Occipital lobe (tissue), 3 donors: ENCODE results near the gene WIPF3. TPM values are rescaled to one million over a fixed set of nuclear protein-coding genes. Genes with fewer than 3 reads are reported as not detected.
"Not testable (repeated sequence)": the region's sequence is repeated elsewhere in the genome, so short reads cannot be mapped to it uniquely, and the experiment has no call there.

ENCODE experiments used
- DNase-seq: peaks from one replicate; lab custom pipeline; 2025; lab: John Stamatoyannopoulos, UW
- small RNA-seq: library from RNA; depleted of rRNA; stranded (forward); fragments of <200 nt; gene quantifications from one replicate; pipeline ENCODE3, GENCODE V24; 2014
- total RNA-seq: library from RNA; depleted of rRNA; stranded (reverse); fragments of >200 nt; gene quantifications from one replicate; pipeline ENCODE4 v1.2.3, GENCODE V29; 2014

WIPF3 gene
- total RNA-seq, 1 donor from 2014 or later, result 5.6 TPM

DNA sequence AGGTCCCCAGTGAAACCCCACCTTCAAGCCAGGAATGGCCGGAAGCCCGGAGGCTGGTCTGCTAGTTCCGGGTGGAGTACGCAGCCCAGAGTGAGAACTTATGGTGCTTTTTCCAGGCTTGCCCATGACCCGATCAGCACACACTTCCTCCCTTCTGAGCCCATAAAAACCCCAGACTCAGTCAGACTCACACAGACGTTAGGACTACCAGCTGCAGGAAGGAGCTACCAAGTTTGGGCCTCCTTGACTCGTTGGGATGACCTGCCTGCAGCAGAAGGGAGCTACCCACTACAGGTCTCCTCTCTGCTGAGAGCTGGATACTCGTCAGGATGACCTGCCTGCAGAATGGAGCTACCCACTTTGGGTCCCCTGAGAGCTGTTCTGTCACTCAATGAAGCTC lies 144.2 kb downstream of the WIPF3 start:
- DNase-seq, result no peak

DNA sequence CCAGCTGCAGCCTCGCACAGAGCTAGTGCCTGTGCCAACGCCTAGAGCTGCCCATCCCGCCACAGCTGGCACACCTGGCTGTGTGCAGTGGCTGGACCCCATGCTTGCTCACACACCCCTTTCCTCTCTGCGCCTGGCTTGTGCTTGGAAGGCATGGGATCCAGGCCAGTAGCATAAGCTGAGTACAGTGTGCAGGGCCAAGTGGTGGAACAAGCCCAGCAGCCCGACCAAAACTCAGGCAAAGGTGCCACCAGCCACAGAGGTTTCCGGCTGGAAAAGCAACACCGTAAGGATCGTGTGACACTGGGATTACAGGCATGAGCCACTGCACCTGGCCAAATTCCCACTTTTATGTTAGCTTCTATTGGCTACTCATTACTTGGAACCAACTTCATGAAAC lies 144.9 kb downstream of the WIPF3 start:
- no peak for DNase-seq

DNA sequence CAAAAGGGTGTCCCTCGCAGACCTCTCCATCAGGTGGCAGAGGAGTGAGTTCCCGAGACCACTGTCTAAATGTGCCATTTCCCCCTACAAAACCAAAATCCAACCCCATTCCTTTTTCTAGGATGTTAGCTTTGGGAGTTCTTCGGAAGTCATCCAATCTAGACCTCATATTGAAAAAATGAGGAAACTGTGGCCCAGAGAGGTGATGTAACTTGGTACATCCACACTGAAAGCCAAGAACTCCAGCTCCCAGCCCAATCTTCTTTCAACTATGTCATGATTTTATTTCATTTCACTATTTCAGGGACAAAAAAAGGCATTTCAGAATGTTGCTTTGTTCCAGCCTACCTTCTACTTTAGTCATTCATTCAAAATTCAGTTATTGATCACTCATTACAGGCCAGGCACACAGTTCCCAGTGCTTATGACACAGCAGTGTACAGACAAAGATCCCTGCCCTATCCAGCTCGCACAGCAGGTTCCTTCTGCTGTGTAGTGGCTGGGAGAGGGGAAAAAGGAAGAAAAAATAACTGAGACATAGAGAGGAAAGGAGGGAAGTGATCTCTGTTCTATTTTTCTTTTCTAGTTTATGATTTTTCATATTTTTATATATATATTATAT lies 147.5 kb downstream of the WIPF3 start:
- no peak for DNase-seq

DNA sequence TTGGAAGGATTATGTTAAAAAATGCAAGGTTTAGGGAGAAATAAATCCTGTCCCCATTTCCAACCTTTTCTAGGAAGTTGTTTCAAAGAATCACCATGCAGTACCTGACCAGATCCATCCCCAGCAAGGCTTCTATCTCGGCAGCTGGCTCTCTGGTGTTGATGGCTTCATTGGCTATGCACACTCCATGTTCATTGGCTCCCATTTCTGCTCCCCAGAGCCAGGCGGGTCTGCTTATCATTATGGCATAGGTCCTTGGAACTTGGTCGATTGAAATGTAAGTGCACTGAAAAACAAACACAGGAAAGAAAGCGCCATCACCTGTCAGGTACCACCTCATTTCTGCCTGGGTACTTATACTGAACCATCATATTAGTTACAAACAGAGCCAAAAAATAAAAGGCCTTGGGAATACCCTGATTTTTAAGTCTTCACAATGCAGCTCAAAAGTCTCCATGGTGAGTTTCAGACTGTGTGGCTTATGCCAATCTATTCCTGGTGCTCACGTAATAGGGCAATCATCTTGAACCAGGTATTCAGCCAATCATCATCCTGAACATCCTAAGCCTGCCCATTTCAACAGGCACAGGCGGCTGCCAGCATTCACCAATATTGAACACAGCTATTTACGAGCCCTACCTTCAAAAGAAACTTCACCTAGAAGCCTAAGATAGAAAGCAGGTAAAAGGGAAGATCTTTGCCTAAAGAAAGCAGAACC lies 148.9 kb downstream of the WIPF3 start:
- DNase-seq, result no peak

DNA sequence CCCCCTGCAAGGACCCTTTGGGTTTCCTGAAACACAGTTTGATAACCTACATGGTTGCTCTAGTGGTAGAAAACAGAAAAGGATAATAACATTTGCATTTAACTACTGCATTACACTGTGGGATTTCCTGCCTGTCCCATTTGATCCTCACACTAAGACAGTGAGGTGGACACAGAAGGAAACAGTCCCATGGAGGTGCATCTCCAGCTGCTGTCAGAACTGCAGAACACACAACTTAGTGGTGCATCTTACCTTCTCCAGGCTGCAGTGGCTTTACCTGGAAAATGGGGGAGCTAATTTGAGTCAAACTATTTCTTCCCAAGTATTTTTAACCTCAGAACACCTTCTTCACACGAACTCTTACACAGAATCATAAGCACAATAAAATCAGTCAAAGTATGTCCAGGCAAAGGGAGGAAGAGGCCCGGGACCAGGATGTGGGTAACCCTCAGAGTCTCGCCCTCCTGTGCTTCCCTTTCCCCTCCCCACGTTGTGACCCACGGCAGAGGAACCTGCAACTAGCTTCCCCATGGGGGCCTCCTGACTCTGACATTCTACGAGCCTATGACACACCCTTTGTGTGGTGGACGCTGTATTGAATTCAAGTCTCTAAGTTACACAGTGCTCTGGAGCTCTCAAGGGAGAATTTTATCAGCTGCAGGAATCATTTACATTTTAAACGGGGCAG lies 149.6 kb downstream of the WIPF3 start:
- DNase-seq, result no peak

DNA sequence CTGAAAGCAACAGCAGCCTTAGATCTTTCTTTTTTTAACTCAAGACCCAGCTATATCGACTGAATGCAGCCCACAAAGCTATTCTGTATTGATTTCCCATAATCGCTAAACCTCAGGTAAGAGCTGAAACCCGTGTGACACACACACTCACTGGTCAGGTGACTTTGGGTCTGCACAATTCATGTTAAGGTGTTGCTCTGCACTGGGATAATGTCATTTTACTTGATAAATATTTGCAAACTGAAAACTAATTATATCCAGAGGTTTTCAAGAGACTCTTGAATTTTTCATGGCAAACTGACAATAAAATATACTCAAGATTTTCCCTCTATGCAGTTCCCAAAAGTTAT lies 150.2 kb downstream of the WIPF3 start:
- no peak for DNase-seq

DNA sequence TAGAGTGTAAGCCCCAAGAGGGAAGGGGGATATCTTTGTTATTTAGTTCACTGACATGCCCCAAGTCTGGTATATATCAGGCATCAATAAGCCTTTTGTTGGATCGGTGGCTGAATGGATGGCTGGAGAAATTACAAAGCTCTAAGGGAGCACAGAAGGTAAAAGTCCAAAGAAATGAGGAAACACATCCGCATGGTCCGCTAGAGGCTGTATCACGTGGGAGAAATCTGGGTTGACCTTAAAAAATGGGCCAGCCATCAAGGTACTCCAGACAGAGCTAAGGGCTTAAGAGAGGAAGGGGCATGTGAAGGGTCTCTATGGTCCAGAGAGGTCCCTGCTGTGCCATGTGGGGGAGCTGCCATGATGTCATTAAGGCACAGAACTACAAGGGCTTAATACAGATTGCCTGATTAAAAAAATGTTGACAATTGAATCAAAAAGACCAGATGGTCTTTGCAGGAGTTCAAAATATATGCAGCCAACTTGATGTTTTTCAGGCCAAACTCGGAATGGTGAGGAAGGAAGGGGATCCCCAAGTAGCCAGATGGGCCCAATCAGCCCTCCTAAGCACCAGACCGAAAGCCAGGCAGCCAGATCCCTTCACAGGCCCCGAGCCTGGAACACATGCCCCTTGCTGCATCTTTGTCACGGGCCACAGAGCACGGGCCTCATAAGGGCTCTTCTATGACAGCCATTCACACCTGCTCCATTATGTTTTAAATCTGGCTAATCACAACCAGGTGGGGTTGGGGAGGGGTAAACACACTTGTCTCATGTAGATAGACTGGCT lies 151.4 kb downstream of the WIPF3 start:
- no peak for DNase-seq

DNA sequence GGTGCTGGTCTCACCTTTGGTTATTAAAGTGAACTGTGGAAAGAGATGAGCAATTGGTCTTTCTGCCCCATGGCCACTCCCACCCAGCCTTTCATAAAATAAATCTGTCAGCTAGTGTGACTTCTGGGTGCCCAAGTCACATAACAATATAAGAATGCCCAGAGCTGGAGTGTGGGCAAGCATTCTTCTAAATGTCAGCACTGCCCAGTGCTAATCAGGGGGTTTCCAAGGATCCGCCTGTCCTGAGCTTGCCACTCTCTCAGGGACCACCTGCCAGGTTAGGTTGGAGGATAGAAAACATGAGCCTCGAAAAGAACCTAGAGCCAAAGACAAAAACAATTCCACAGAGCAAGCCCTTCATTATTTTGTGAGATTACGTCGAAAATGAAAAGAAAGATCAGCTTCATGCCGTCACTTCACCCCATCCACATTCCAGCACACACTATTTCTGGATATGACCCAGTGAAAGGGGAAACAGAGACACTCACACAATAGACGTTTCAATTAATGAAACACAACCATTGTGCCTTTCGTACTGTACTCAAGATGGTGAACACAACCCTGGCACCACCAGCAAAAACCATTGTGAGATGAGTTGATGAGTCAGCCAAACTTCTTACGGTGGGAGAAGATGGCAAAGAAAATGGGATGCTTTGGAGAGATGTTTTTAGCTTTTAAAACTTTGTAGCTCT lies 152.5 kb downstream of the WIPF3 start:
- no peak for DNase-seq

DNA sequence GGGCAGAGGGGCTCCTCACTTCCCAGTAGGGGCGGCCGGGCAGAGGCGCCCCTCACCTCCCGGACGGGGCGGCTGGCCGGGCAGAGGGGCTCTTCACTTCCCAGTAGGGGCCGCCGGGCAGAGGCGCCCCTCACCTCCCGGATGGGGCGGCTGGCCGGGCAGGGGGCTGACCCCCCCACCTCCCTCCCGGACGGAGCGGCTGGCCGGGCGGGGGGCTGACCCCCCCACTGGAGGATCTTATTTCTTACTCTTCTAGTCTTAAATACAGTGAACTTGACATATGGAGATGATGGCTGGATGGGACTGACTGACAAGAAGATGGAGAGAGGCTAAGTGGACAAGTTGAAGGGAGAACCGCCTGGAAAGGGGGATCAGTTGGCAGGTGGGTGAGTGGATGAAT lies 155.3 kb downstream of the WIPF3 start:
- DNase-seq, result not testable (repeated sequence)

DNA sequence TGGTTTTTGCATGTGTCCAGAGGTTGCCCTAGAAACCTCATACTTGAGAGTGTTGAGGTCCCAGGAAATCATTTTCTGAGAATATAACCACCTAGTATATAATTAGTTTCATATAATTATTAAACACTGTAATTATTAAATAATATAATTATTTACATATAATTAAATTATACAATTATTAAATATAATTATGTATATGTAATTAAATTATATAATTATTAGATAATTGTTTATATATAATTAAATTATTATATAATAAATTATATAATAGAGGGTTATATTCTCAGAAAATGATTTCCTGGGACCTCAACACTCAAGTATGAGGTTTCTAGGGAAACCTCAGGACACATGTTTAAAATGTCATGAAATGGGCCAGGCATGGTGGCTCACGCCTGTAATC lies 155.7 kb downstream of the WIPF3 start:
- no peak for DNase-seq

DNA sequence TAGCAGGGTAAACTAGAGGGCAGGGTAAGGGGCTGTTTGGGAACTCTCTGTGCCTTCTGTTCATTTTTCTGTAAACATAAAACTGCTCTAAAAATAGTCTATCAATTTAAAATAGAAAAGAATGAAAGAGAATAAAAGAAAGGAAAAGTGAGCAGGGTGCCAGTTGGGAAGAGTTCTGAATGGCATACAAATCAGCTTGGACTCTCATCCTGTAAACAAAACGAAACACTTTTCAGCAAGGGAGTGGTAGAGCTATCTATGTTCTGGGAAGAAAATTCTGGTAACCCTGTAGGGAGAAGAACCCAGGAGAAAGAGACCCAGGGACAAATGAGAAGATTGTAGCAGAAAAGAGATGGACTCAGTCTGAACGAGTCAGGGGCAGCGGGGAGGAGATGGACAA lies 158.7 kb downstream of the WIPF3 start:
- DNase-seq, result no peak

Small RNAs within 50 kb of the gene (small RNA-seq; reads per million reads assigned to genes)
- not detected for gene RF01210

Other genes starting within 250 kb of the WIPF3 start
- gene PRR15, start 242.7 kb upstream of the WIPF3 start, total RNA-seq, result not detected
- 129 TPM for gene SCRN1, start 183.3 kb downstream of the WIPF3 start, total RNA-seq
- 6.1 TPM for gene FKBP14, start 220.2 kb downstream of the WIPF3 start, total RNA-seq
- gene PLEKHA8, start 221.9 kb downstream of the WIPF3 start, total RNA-seq, result 34.8 TPM